Mesenchymal stem cell (in vitro differentiated cells and primary cell): Measurements from ENCODE around the gene HLCS.

ENCODE experiments used
- DNase-seq: peaks from one replicate; pipeline ENCODE4 v3.0.0-alpha.2; 2013
- H2AFZ ChIP-seq: one replicate; pipeline ENCODE4 v1.6.1; 2013; ENCODE audit warnings: low read depth, mild to moderate bottlenecking, control low read depth, inconsistent platforms, low read length, moderate library complexity
- H2AK5ac ChIP-seq: 2 replicates; pipeline ENCODE4 v1.6.1; 2013; ENCODE audit warnings: low read length, moderate library complexity, mild to moderate bottlenecking, inconsistent platforms; ENCODE audit not compliant: severe bottlenecking
- H2BK120ac ChIP-seq: one replicate; pipeline ENCODE4 v1.6.1; 2013; ENCODE audit warnings: low read depth, mild to moderate bottlenecking, inconsistent platforms, low read length, moderate library complexity
- H2BK12ac ChIP-seq, 2 experiments: one replicate each; pipeline ENCODE4 v1.6.1; 2013; ENCODE audit warnings: inconsistent platforms in 2 of 2, low read length in 2 of 2, mild to moderate bottlenecking in 2 of 2, moderate library complexity in 2 of 2, control low read depth in 1 of 2
- H2BK15ac ChIP-seq: one replicate; pipeline ENCODE4 v1.6.1; 2013; ENCODE audit warnings: mild to moderate bottlenecking, low read depth, inconsistent platforms; ENCODE audit not compliant: poor library complexity, severe bottlenecking
- H2BK5ac ChIP-seq: 2 replicates; pipeline ENCODE4 v1.6.1; 2013; ENCODE audit warnings: low read depth, mild to moderate bottlenecking, low read length, control low read depth, inconsistent platforms; ENCODE audit not compliant: poor library complexity, severe bottlenecking
- H3K14ac ChIP-seq, 2 experiments: one replicate each; pipeline ENCODE4 v1.6.1; 2013; ENCODE audit warnings: inconsistent platforms in 2 of 2, low read length in 2 of 2, control low read depth in 1 of 2, mild to moderate bottlenecking in 1 of 2, moderate library complexity in 1 of 2
- H3K18ac ChIP-seq, 2 experiments: one replicate each; pipeline ENCODE4 v1.6.1; 2013; ENCODE audit warnings: inconsistent platforms in 2 of 2, low read length in 2 of 2, control low read depth in 1 of 2, low read depth in 1 of 2, mild to moderate bottlenecking in 1 of 2
- H3K23ac ChIP-seq, 2 experiments: one replicate each; pipeline ENCODE4 v1.6.1; 2013; ENCODE audit warnings: inconsistent platforms in 2 of 2, low read length in 2 of 2, mild to moderate bottlenecking in 2 of 2, moderate library complexity in 2 of 2, control low read depth in 1 of 2
- H3K27ac ChIP-seq: 2 replicates; pipeline ENCODE4 v1.5.1; 2013; ENCODE audit warnings: mild to moderate bottlenecking, moderate library complexity, low read length, control low read depth, inconsistent platforms; ENCODE audit not compliant: poor library complexity, severe bottlenecking
- H3K27me3 ChIP-seq, 2 experiments: 2 replicates each; pipeline versions ENCODE4 v1.6.1 to v1.7.0; 2013; ENCODE audit warnings: low read length in 2 of 2, mild to moderate bottlenecking in 2 of 2, moderate library complexity in 2 of 2, control low read depth in 1 of 2, inconsistent platforms in 1 of 2; ENCODE audit not compliant: control insufficient read depth in 1 of 2, insufficient read depth in 1 of 2
- H3K36me3 ChIP-seq, 2 experiments: 2 replicates each; pipeline versions ENCODE4 v1.6.1 to v1.7.0; 2013; ENCODE audit warnings: low read length in 2 of 2, control low read depth in 1 of 2, inconsistent platforms in 1 of 2, low read depth in 1 of 2, mild to moderate bottlenecking in 1 of 2; ENCODE audit not compliant: insufficient read depth in 2 of 2, control insufficient read depth in 1 of 2
- H3K4ac ChIP-seq, 2 experiments: one replicate each; pipeline ENCODE4 v1.6.1; 2013; ENCODE audit warnings: inconsistent platforms in 2 of 2, low read length in 2 of 2, mild to moderate bottlenecking in 2 of 2, moderate library complexity in 2 of 2, control low read depth in 1 of 2, low read depth in 1 of 2
- H3K4me1 ChIP-seq: 2 replicates; pipeline ENCODE4 v1.6.1; 2013; ENCODE audit warnings: low read depth, low read length, control low read depth; ENCODE audit not compliant: control insufficient read depth, insufficient read depth
- H3K4me2 ChIP-seq: 2 replicates; pipeline ENCODE4 v1.6.1; 2013; ENCODE audit warnings: low read length, mild to moderate bottlenecking, inconsistent platforms; ENCODE audit not compliant: poor library complexity, severe bottlenecking
- H3K4me3 ChIP-seq, 2 experiments: 2 replicates each; pipeline versions ENCODE4 v1.5.1 to v1.7.0; 2013; ENCODE audit warnings: low read length in 2 of 2, mild to moderate bottlenecking in 2 of 2, control low read depth in 1 of 2, low read depth in 1 of 2; ENCODE audit not compliant: insufficient read depth in 1 of 2
- H3K79me1 ChIP-seq: replicated peaks from 2 replicates; pipeline ENCODE4 v1.6.1; 2013; ENCODE audit warnings: mild to moderate bottlenecking, control low read depth, low read length, inconsistent platforms; ENCODE audit not compliant: poor library complexity, severe bottlenecking
- H3K9ac ChIP-seq: 2 replicates; pipeline ENCODE4 v1.7.0; 2013; ENCODE audit warnings: mild to moderate bottlenecking, low read length, moderate library complexity
- H3K9me3 ChIP-seq: 2 replicates; pipeline ENCODE4 v1.7.0; 2013; ENCODE audit warnings: mild to moderate bottlenecking, low read length; ENCODE audit not compliant: control insufficient read depth
- H4K8ac ChIP-seq: one replicate; pipeline ENCODE4 v1.6.1; 2013; ENCODE audit warnings: inconsistent platforms, mild to moderate bottlenecking, low read length, moderate library complexity
- H4K91ac ChIP-seq: one replicate; pipeline ENCODE4 v1.6.1; 2013; ENCODE audit warnings: mild to moderate bottlenecking, low read length, inconsistent platforms
- WGBS: methylation state at CpG from one replicate; pipeline ENCODE4 v1.1.7; 2013; ENCODE audit warnings: mixed read lengths; 5-methylcytosine and 5-hydroxymethylcytosine counted together

Gene HLCS

GRCh38 chr21:36909423-36909822 lies 57.0 kb downstream of the HLCS start:
- Histone ChIP-seq H2AK5ac (peak overlapping the region; percentile 69), H3K14ac (no peak overlapping the region), H2BK5ac (peak overlapping the region; percentile 53), H3K18ac (peak overlapping the region; percentile 19 to 63), H3K27me3 (no peaks in the 10 kb centered on the region), H2BK120ac (no peak overlapping the region), H3K9me3 (no peaks in the 10 kb centered on the region), H3K36me3 (no peaks in the 10 kb centered on the region), H3K79me1 (peaks cover 14% of the 10 kb centered on the region), H2BK12ac (no peak overlapping the region), H2AFZ (no peak overlapping the region), H3K9ac (peak overlapping the region; percentile 68), H3K4me1 (peaks cover 13% of the 10 kb centered on the region), H3K4ac (peak overlapping the region in 1 of 2 experiments; percentile 26), H3K4me2 (no peak overlapping the region), H3K4me3 (no peak overlapping the region), H2BK15ac (no peak overlapping the region), H3K27ac (peak overlapping the region; percentile 72), H4K8ac (no peak overlapping the region), H3K23ac (no peak overlapping the region), H4K91ac (no peak overlapping the region)
- WGBS = 86% methylated on average over 5 of the region's 5 CpGs
- DNase-seq = peak; percentile 65

- no peak overlapping the region for H3K4me2 ChIP-seq
- H3K27ac ChIP-seq = no peak overlapping the region
- H3K9ac ChIP-seq = no peak overlapping the region
- H2AFZ ChIP-seq = no peak overlapping the region
- no peak overlapping the region for H3K18ac ChIP-seq
- no peaks in the 10 kb centered on the region for H3K9me3 ChIP-seq
- DNase-seq = peak; percentile 34
- no peaks in the 10 kb centered on the region for H3K27me3 ChIP-seq
- H3K4me3 ChIP-seq = no peak overlapping the region
- 100% methylated on average over 3 of the region's 3 CpGs for WGBS
- H3K14ac ChIP-seq = no peak overlapping the region
- H3K4me1 ChIP-seq = peaks cover 13% of the 10 kb centered on the region
- H3K4ac ChIP-seq = no peak overlapping the region
- H4K8ac ChIP-seq = no peak overlapping the region
- H2BK12ac ChIP-seq = no peak overlapping the region
- H3K36me3 ChIP-seq = no peaks in the 10 kb centered on the region
- no peak overlapping the region for H3K23ac ChIP-seq
- H3K79me1 ChIP-seq = peaks cover 14% of the 10 kb centered on the region
- H2BK15ac ChIP-seq = no peak overlapping the region
- no peak overlapping the region for H2BK5ac ChIP-seq
- H2AK5ac ChIP-seq = peak overlapping the region; percentile 87
- peak overlapping the region; percentile 19 for H2BK120ac ChIP-seq
- no peak overlapping the region for H4K91ac ChIP-seq
Observed at GRCh38 chr21:36908260-36908908, 58.1 kb downstream of the HLCS start.

GRCh38 chr21:36904093-36904666 lies 62.3 kb downstream of the HLCS start:
- Histone ChIP-seq H3K14ac (no peak overlapping the region), H2BK5ac (no peak overlapping the region), H3K9ac (no peak overlapping the region), H3K27ac (no peak overlapping the region), H3K18ac (no peak overlapping the region), H2BK12ac (no peak overlapping the region), H4K91ac (no peak overlapping the region), H3K4ac (no peak overlapping the region), H2AK5ac (no peak overlapping the region), H2BK15ac (no peak overlapping the region), H2BK120ac (no peak overlapping the region), H4K8ac (no peak overlapping the region), H3K9me3 (no peaks in the 10 kb centered on the region), H3K4me1 (peaks cover 9% of the 10 kb centered on the region), H3K23ac (no peak overlapping the region), H3K27me3 (no peaks in the 10 kb centered on the region), H3K4me3 (no peak overlapping the region), H2AFZ (no peak overlapping the region), H3K4me2 (no peak overlapping the region), H3K36me3 (peaks cover 0 to 5% of the 10 kb centered on the region in 2 experiments), H3K79me1 (peaks cover 20% of the 10 kb centered on the region)
- no peak for DNase-seq
- WGBS = 94% methylated on average over 1 of the region's 3 CpGs

- H2BK120ac ChIP-seq = no peak overlapping the region
Observed at GRCh38 chr21:36902793-36903192, 63.7 kb downstream of the HLCS start.

More at GRCh38 chr21:36902793-36903192, 63.7 kb downstream of the HLCS start:
- Histone ChIP-seq H4K91ac (no peak overlapping the region), H3K36me3 (peaks cover 2 to 5% of the 10 kb centered on the region in 2 experiments), H3K4ac (no peak overlapping the region), H3K79me1 (peaks cover 17% of the 10 kb centered on the region), H4K8ac (no peak overlapping the region), H3K4me2 (no peak overlapping the region), H3K18ac (no peak overlapping the region), H3K14ac (no peak overlapping the region), H3K27me3 (no peaks in the 10 kb centered on the region), H2BK15ac (no peak overlapping the region), H2AFZ (no peak overlapping the region), H2BK5ac (no peak overlapping the region), H3K27ac (no peak overlapping the region), H3K9me3 (no peaks in the 10 kb centered on the region), H3K9ac (no peak overlapping the region), H2BK12ac (no peak overlapping the region), H3K4me3 (no peak overlapping the region), H3K23ac (no peak overlapping the region), H2AK5ac (no peak overlapping the region), H3K4me1 (peaks cover 6% of the 10 kb centered on the region)
- DNase-seq = peak; percentile 11
- 77% methylated on average over 3 of the region's 5 CpGs for WGBS
